Natural killer cell (primary cell): ENCODE data around the gene JAML. TPM values are rescaled to one million over a fixed set of nuclear protein-coding genes. Genes with fewer than 3 reads are reported as not detected.

ENCODE experiments used
- ATAC-seq, 3 donors: fragments of 150-1000 bp in 2 of 3; fragments of 200-7000 bp in 1 of 3; cut with Tn5 transposase; 1 replicate in 1 of 3; 2 replicates in 2 of 3; pipeline ENCODE4 v1.10.0; 2021; ENCODE audit warnings: mild to moderate bottlenecking in 2 of 3, moderate library complexity in 2 of 3
- DNase-seq, 2 donors: peaks; one replicate each; pipeline versions ENCODE4 v3.0.0 to v3.0.0-alpha.2; 2013 to 2021; ENCODE audit warnings: mixed read lengths in 1 of 2
- H3K27ac ChIP-seq: one replicate; pipeline ENCODE4 v1.5.1; 2013; ENCODE audit warnings: mild to moderate bottlenecking, low read length
- H3K27me3 ChIP-seq: one replicate; pipeline ENCODE4 v1.6.1; 2013; ENCODE audit warnings: low read length; ENCODE audit not compliant: control insufficient read depth, insufficient read depth
- H3K36me3 ChIP-seq: one replicate; pipeline ENCODE4 v1.6.1; 2013; ENCODE audit warnings: low read length; ENCODE audit not compliant: control insufficient read depth, insufficient read depth
- H3K4me1 ChIP-seq: one replicate; pipeline ENCODE4 v1.6.1; 2013; ENCODE audit warnings: low read length; ENCODE audit not compliant: control insufficient read depth, insufficient read depth
- H3K4me3 ChIP-seq: one replicate; pipeline ENCODE4 v1.5.1; 2013; ENCODE audit warnings: low read length
- H3K9me3 ChIP-seq: one replicate; pipeline ENCODE4 v1.6.1; 2013; ENCODE audit warnings: low read length; ENCODE audit not compliant: control insufficient read depth, insufficient read depth
- H3K27ac Mint-ChIP-seq, 2 donors: one replicate each; pipeline ENCODE4 v1.8.0; 2022; ENCODE audit warnings: mild to moderate bottlenecking in 2 of 2, mixed read lengths in 2 of 2, moderate library complexity in 1 of 2
- H3K27me3 Mint-ChIP-seq, 2 donors: one replicate each; pipeline ENCODE4 v1.8.0; 2022; ENCODE audit warnings: low read depth in 2 of 2, mixed read lengths in 2 of 2
- H3K36me3 Mint-ChIP-seq: one replicate; pipeline ENCODE4 v1.8.0; 2022; ENCODE audit warnings: mixed read lengths
- H3K4me1 Mint-ChIP-seq, 2 donors: one replicate each; pipeline ENCODE4 v1.8.0; 2022; ENCODE audit warnings: mixed read lengths in 2 of 2
- H3K4me3 Mint-ChIP-seq: one replicate; pipeline ENCODE4 v1.8.0; 2022; ENCODE audit warnings: mild to moderate bottlenecking, moderate library complexity, mixed read lengths
- H3K9me3 Mint-ChIP-seq, 2 donors: one replicate each; pipeline ENCODE4 v1.8.0; 2022; ENCODE audit warnings: mixed read lengths in 2 of 2
- CTCF ChIP-seq: fragments of 200-600 bp; IDR thresholded peaks from one replicate; pipeline ENCODE4 v1.8.0; 2022; ENCODE audit warnings: antibody characterized with exemption
- WGBS: methylation state at CpG from one replicate; pipeline ENCODE4 v1.1.7; 2013; ENCODE audit warnings: missing lambda C conversion rate; ENCODE audit not compliant: insufficient coverage; 5-methylcytosine and 5-hydroxymethylcytosine counted together
- intact Hi-C: fragments of 100-400 bp; cut with micrococcal nuclease; formaldehyde crosslinking; loops from one replicate; pipeline ENCODE4 v1.14.2; 2022
- total RNA-seq, 4 donors: library from RNA; stranded (reverse); fragments of 120-200 nt in 1 of 4; gene quantifications; one replicate each; pipeline versions ENCODE4 v1.2.3 to v1.2.4, GENCODE V29; 2013 to 2022

JAML gene
- total RNA-seq, 3 donors from 2014 or later (not counting 1 experiment from before 2014, with no cell fraction given) = 7.1 to 27.8 (median 12.8) TPM

GRCh38 chr11:118151431-118151830 is 73.4 kb downstream of the JAML start:
- H3K27me3 ChIP-seq = peaks cover 25% of the 10 kb centered on the region
- intact Hi-C loops = no loop called here
- peaks cover 2 to 5% of the 10 kb centered on the region in 2 donors for H3K4me1 Mint-ChIP-seq
- H3K4me3 Mint-ChIP-seq = no peak overlapping the region
- WGBS = 64% methylated on average over 4 of the region's 5 CpGs
- H3K27me3 Mint-ChIP-seq = peaks cover 47 to 62% of the 10 kb centered on the region in 2 donors
- no peaks in the 10 kb centered on the region for H3K36me3 ChIP-seq
- no peaks in the 10 kb centered on the region for H3K36me3 Mint-ChIP-seq
- no peak for DNase-seq
- H3K9me3 ChIP-seq = no peaks in the 10 kb centered on the region
- no peak overlapping the region for H3K27ac ChIP-seq
- no peak overlapping the region for H3K4me3 ChIP-seq
- H3K9me3 Mint-ChIP-seq = no peaks in the 10 kb centered on the region
- no peak for ATAC-seq
- TF ChIP-seq CTCF = no peak
- no peak overlapping the region for H3K27ac Mint-ChIP-seq
- peaks cover 11% of the 10 kb centered on the region for H3K4me1 ChIP-seq

- intact Hi-C loops = no loop called here
- Histone ChIP-seq H3K27me3 (peaks cover 18% of the 10 kb centered on the region), H3K9me3 (no peaks in the 10 kb centered on the region), H3K36me3 (no peaks in the 10 kb centered on the region), H3K4me3 (no peak overlapping the region), H3K4me1 (peaks cover 19% of the 10 kb centered on the region), H3K27ac (no peak overlapping the region)
- DNase-seq = no peak
- no peak for TF ChIP-seq CTCF
- H3K36me3 Mint-ChIP-seq = no peaks in the 10 kb centered on the region
- no peak overlapping the region for H3K27ac Mint-ChIP-seq
- no peaks in the 10 kb centered on the region for H3K9me3 Mint-ChIP-seq
- H3K27me3 Mint-ChIP-seq = peaks cover 40 to 59% of the 10 kb centered on the region in 2 donors
- no peak overlapping the region for H3K4me3 Mint-ChIP-seq
- WGBS = 83% methylated on average over 1 of the region's 1 CpG
- ATAC-seq = no peak
- H3K4me1 Mint-ChIP-seq = peaks cover 4 to 5% of the 10 kb centered on the region in 2 donors
These were observed 75.3 kb downstream of the JAML start for GRCh38 chr11:118149493-118149892.

GRCh38 chr11:118148856-118149255 is 76.0 kb downstream of the JAML start:
- H3K4me3 Mint-ChIP-seq = no peak overlapping the region
- Histone ChIP-seq H3K9me3 (no peaks in the 10 kb centered on the region), H3K36me3 (no peaks in the 10 kb centered on the region), H3K4me3 (no peak overlapping the region), H3K4me1 (peaks cover 19% of the 10 kb centered on the region), H3K27me3 (peaks cover 12% of the 10 kb centered on the region), H3K27ac (no peak overlapping the region)
- no peaks in the 10 kb centered on the region for H3K36me3 Mint-ChIP-seq
- WGBS = no CpG with 5 or more reads among the region's 2 CpGs
- DNase-seq (no peak), ATAC-seq (no peak)
- TF ChIP-seq CTCF = no peak
- intact Hi-C loops = no loop called here
- no peak overlapping the region for H3K27ac Mint-ChIP-seq
- peaks cover 4 to 5% of the 10 kb centered on the region in 2 donors for H3K4me1 Mint-ChIP-seq
- H3K9me3 Mint-ChIP-seq = no peaks in the 10 kb centered on the region
- H3K27me3 Mint-ChIP-seq = peaks cover 40 to 59% of the 10 kb centered on the region in 2 donors

- H3K36me3 Mint-ChIP-seq = no peaks in the 10 kb centered on the region
- no peak overlapping the region for H3K4me3 Mint-ChIP-seq
- Histone ChIP-seq H3K4me1 (peaks cover 19% of the 10 kb centered on the region), H3K9me3 (no peaks in the 10 kb centered on the region), H3K27me3 (peaks cover 10% of the 10 kb centered on the region), H3K36me3 (no peaks in the 10 kb centered on the region), H3K27ac (no peak overlapping the region), H3K4me3 (no peak overlapping the region)
- TF ChIP-seq CTCF = no peak
- peaks cover 0 to 4% of the 10 kb centered on the region in 2 donors for H3K4me1 Mint-ChIP-seq
- intact Hi-C loops = no loop called here
- no peak overlapping the region for H3K27ac Mint-ChIP-seq
- no peaks in the 10 kb centered on the region for H3K9me3 Mint-ChIP-seq
- DNase-seq (no peak), ATAC-seq (no peak)
- 96% methylated on average over 8 of the region's 8 CpGs for WGBS
- peaks cover 39 to 62% of the 10 kb centered on the region in 2 donors for H3K27me3 Mint-ChIP-seq
These were observed 76.6 kb downstream of the JAML start for GRCh38 chr11:118148240-118148639.
